KMS-11 (cell line): ENCODE results near the gene MYH9.
"Not testable (repeated sequence)": the region's sequence is repeated elsewhere in the genome, so short reads cannot be mapped to it uniquely, and the experiment has no call there.

Source experiments
- H2AFZ ChIP-seq: fragments of 200-600 bp; sonication (generic); 2 replicates; pipeline ENCODE4 v1.6.1; 2016; ENCODE audit warnings: antibody characterized with exemption, mixed run types, low read depth
- H3K27ac ChIP-seq: fragments of 200-600 bp; sonication (generic); 2 replicates; pipeline ENCODE4 v1.6.1; 2016; ENCODE audit warnings: mild to moderate bottlenecking, mixed run types
- H3K27me3 ChIP-seq: fragments of 200-600 bp; sonication (generic); 2 replicates; pipeline ENCODE4 v1.6.1; 2017; ENCODE audit warnings: mild to moderate bottlenecking, low read depth, mixed run types, moderate library complexity; ENCODE audit not compliant: insufficient read depth
- H3K36me3 ChIP-seq: fragments of 200-600 bp; sonication (generic); 2 replicates; pipeline ENCODE4 v1.6.1; 2017; ENCODE audit warnings: mild to moderate bottlenecking, mixed run types; ENCODE audit not compliant: insufficient read depth
- H3K4me1 ChIP-seq: fragments of 200-600 bp; sonication (generic); 2 replicates; pipeline ENCODE4 v1.6.1; 2016; ENCODE audit warnings: mild to moderate bottlenecking, low read depth, mixed run types; ENCODE audit not compliant: poor library complexity, severe bottlenecking
- H3K4me2 ChIP-seq: fragments of 200-600 bp; sonication (generic); 2 replicates; pipeline ENCODE4 v1.7.0; 2016; ENCODE audit warnings: mild to moderate bottlenecking, mixed run types
- H3K4me3 ChIP-seq: fragments of 200-600 bp; sonication (generic); IDR thresholded peaks from 2 replicates; pipeline ENCODE4 v1.6.1; 2017; ENCODE audit warnings: low read depth, low read length, mixed read lengths; ENCODE audit not compliant: insufficient read depth
- H3K79me2 ChIP-seq: fragments of 200-600 bp; sonication (generic); 2 replicates; pipeline ENCODE4 v1.6.1; 2016; ENCODE audit warnings: low read depth, mixed run types; ENCODE audit not compliant: insufficient read depth
- H3K9ac ChIP-seq: fragments of 200-600 bp; sonication (generic); 2 replicates; pipeline ENCODE4 v1.6.1; 2016; ENCODE audit warnings: mild to moderate bottlenecking, mixed run types
- H4K20me1 ChIP-seq: fragments of 200-600 bp; sonication (generic); 2 replicates; pipeline ENCODE4 v1.6.1; 2016; ENCODE audit warnings: mild to moderate bottlenecking, mixed run types; ENCODE audit not compliant: insufficient read depth
- TF ChIP-seq, protein P1 (sequence below): fragments of 200-600 bp; sonication (generic); conservative IDR thresholded peaks from 2 replicates; pipeline ENCODE4 v1.6.1; 2017; ENCODE audit warnings: low read depth, mild to moderate bottlenecking, antibody characterized with exemption, low read length, moderate library complexity, mixed read lengths

The MYH9 gene

DNA sequence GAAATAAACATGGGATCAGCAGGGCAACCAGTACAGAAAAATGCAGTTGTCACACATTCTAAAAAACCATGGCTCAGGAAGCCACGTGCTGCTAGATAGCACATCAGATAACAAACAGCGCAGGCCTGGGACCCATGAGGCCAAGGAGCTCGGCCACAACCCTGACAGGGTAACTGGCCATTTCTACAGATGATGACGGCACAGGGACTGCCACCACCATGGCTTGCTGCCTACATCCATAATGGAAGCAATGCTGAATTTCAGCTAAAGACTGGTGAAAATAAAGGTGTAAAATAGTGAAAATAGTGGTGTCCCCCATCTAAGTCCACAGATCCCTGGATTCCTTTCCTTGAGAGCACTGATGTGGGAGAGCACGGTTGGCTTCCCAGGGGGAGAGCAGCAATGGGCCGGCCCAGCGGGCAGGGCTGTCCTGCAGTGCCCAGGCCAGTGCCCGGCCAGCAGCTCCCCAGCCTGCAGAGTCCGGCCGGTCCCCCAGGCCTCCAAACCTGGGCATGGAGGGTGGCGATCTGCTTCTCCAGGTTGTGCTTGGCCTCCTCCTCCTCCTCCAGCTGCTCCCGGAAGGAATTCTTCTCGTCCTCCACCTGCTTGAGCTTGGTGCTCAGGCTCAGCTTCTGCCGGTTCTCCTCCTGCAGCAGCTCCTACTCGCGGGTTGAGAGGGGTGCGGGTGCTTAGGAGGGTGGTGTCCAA is 94.8 kb downstream of the MYH9 start:
- H3K27me3 ChIP-seq, result no peaks in the 10 kb centered on the region
- peaks cover 20% of the 10 kb centered on the region for H3K4me1 ChIP-seq
- H3K27ac ChIP-seq, result no peak overlapping the region
- peaks cover 8% of the 10 kb centered on the region; the same call in 1 of the 2 replicates for H3K36me3 ChIP-seq
- H3K4me3 ChIP-seq, result no peak overlapping the region
- TF ChIP-seq, protein P1, sequence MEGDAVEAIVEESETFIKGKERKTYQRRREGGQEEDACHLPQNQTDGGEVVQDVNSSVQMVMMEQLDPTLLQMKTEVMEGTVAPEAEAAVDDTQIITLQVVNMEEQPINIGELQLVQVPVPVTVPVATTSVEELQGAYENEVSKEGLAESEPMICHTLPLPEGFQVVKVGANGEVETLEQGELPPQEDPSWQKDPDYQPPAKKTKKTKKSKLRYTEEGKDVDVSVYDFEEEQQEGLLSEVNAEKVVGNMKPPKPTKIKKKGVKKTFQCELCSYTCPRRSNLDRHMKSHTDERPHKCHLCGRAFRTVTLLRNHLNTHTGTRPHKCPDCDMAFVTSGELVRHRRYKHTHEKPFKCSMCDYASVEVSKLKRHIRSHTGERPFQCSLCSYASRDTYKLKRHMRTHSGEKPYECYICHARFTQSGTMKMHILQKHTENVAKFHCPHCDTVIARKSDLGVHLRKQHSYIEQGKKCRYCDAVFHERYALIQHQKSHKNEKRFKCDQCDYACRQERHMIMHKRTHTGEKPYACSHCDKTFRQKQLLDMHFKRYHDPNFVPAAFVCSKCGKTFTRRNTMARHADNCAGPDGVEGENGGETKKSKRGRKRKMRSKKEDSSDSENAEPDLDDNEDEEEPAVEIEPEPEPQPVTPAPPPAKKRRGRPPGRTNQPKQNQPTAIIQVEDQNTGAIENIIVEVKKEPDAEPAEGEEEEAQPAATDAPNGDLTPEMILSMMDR, result no peak
- H3K79me2 ChIP-seq, result no peaks in the 10 kb centered on the region
- H4K20me1 ChIP-seq, result no peaks in the 10 kb centered on the region
- no peak overlapping the region for H3K9ac ChIP-seq
- no peak overlapping the region for H2AFZ ChIP-seq
- no peak overlapping the region for H3K4me2 ChIP-seq

DNA sequence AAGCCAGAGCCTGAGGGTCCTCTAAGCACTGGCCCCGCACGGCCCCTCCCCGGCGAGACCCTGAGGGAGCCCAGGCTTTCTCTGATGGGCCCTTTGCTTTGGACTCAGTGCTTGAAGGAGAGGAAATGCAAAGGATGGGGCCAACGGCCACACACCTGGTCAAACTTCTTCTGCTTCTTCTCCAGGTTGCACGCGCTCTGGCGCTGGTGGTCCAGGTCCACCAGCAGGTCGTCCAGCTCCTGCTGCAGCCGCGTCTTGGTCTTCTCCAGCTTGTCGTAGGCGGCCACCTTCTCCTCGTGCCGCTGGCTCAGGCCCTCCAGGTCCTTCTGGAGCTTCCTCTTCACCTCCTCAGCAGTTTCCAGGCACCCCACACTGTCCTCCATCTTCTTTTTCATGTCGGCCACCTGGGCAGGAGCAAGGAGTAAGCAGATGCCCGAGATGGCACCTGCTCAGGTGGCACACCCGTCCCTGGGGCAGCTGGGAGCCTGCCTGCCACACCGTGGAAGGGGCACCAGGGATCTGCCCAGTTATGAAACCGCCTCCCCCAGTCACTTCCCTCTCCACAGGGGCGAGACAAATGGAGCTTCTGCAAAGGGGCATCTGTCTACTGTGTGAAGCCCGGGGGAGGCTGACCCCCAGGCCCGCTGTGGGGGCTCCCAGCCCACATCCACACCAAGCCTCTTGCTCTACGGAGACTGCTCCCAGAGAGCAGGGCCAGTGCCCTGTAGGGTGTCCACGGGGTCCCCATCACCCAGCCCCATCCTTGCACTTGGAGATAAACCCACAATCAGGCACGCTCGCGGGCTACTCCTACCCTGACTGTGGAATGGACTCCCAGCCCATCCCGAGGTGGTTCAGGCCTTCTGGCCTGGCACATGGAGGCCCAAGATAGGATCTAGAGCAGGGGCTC is 95.7 kb downstream of the MYH9 start:
- H3K36me3 ChIP-seq, result peaks cover 6% of the 10 kb centered on the region; the same call in 1 of the 2 replicates
- H3K27me3 ChIP-seq, result no peaks in the 10 kb centered on the region
- H3K27ac ChIP-seq, result no peak overlapping the region
- no peak overlapping the region for H3K9ac ChIP-seq
- no peaks in the 10 kb centered on the region for H3K79me2 ChIP-seq
- no peak overlapping the region for H3K4me3 ChIP-seq
- H3K4me2 ChIP-seq, result no peak overlapping the region
- no peaks in the 10 kb centered on the region for H4K20me1 ChIP-seq
- peaks cover 29% of the 10 kb centered on the region for H3K4me1 ChIP-seq
- no peak overlapping the region for H2AFZ ChIP-seq
- TF ChIP-seq, protein P1, result no peak

DNA sequence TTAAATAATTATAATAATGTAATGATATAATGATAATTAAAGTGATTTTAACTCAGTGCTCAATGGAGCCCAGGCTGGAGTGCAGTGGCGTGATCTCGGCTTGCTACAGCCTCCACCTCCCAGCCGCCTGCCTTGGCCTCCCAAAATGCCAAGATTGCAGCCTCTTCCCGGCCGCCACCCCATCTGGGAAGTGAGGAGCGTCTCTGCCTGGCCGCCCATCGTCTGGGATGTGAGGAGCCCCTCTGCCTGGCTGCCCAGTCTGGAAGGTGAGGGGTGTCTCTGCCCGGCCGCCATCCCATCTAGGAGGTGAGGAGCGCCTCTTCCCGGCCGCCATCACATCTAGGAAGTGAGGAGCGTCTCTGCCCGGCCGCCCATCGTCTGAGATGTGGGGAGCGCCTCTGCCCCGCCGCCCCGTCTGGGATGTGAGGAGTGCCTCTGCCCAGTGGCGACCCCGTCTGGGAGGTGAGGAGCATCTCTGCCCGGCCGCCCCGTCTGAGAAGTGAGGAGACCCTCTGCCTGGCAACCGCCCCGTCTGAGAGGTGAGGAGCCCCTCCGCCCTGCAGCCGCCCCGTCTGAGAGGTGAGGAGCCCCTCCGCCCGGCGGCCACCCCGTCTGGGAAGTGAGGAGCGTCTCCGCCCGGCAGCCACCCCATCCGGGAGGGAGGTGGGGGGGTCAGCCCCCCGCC is 97.2 kb downstream of the MYH9 start:
- H3K36me3 ChIP-seq, H2AFZ ChIP-seq, H3K27ac ChIP-seq, H3K4me2 ChIP-seq, H3K9ac ChIP-seq, H3K79me2 ChIP-seq, H3K27me3 ChIP-seq, H3K4me3 ChIP-seq, H4K20me1 ChIP-seq: not testable (repeated sequence)
- H3K4me1 ChIP-seq, result peaks cover 40% of the 10 kb centered on the region

DNA sequence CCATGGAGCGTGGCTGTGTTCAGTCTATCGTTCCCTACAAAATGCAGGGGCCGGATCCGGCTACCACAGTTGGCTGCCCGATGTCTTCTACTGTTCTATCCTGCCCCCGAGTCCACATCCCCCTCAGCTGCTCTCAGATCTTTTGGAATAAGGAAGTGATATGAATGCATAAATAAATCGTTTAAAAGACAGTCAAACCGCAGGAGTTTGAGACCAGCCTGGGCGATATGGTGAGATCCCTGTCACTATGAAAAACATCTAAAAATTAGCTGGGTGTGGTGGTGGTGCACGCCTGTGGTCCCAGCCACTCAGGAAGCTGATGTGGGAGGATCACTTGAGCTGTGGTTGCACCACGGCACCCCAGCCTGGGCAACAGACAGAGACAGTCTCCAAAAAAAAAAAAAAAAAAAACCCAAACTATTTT is 97.8 kb downstream of the MYH9 start:
- H3K79me2 ChIP-seq, H3K27me3 ChIP-seq, H2AFZ ChIP-seq, H3K36me3 ChIP-seq, H3K4me2 ChIP-seq, H3K9ac ChIP-seq, H3K27ac ChIP-seq, H3K4me3 ChIP-seq, H4K20me1 ChIP-seq: not testable (repeated sequence)
- H3K4me1 ChIP-seq, result peaks cover 40% of the 10 kb centered on the region

DNA sequence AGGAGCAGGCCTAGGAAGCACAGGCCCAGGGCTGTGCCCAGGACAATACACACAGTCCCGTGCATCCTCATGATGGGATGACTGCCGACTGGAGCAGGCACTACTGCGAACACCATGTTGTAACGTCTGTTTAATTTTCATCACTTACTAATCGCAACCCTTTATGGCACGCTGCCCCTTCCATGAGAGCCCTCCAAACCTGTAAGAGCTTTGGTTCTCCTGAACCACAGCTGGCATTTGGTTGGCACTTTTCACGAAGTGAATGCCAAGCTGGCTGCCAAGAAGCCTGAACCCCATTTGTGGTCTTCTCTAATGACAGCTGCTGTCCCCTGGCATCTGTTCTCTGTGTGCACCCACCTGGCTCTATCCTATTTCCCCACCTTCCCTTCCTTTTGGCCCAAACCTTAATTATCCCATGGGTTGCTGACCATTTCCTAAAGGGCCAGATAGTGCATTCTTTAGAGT is 98.3 kb downstream of the MYH9 start:
- H3K4me1 ChIP-seq, result peaks cover 40% of the 10 kb centered on the region
- H3K4me3 ChIP-seq, result no peak overlapping the region
- no peaks in the 10 kb centered on the region for H3K79me2 ChIP-seq
- no peaks in the 10 kb centered on the region; the same call in 1 of the 2 replicates for H3K36me3 ChIP-seq
- no peaks in the 10 kb centered on the region for H3K27me3 ChIP-seq
- H3K9ac ChIP-seq, result no peak overlapping the region
- no peak overlapping the region for H3K4me2 ChIP-seq
- TF ChIP-seq, protein P1, result no peak
- H2AFZ ChIP-seq, result no peak overlapping the region
- H4K20me1 ChIP-seq, result no peaks in the 10 kb centered on the region
- H3K27ac ChIP-seq, result no peak overlapping the region
